Fibroblast of lung (primary cell): ENCODE measurements around the gene MPHOSPH6.

Experiments
- EZH2 ChIP-seq: IDR thresholded peaks from 2 replicates; pipeline ENCODE4 v1.5.1; 2012; ENCODE audit warnings: low read length, control low read depth, mild to moderate bottlenecking; ENCODE audit errors: missing control alignments
- TF ChIP-seq, protein P1 (sequence below), 2 donors: IDR thresholded peaks in 1 of 2; conservative IDR thresholded peaks in 1 of 2; 1 replicate in 1 of 2; 2 replicates in 1 of 2; pipeline ENCODE4 v1.5.1; 2011 to 2012; ENCODE audit warnings: low read length in 2 of 2, control low read depth in 1 of 2, inconsistent platforms in 1 of 2, low read depth in 1 of 2, mild to moderate bottlenecking in 1 of 2

- no peak for TF ChIP-seq EZH2
- TF ChIP-seq, protein P1, sequence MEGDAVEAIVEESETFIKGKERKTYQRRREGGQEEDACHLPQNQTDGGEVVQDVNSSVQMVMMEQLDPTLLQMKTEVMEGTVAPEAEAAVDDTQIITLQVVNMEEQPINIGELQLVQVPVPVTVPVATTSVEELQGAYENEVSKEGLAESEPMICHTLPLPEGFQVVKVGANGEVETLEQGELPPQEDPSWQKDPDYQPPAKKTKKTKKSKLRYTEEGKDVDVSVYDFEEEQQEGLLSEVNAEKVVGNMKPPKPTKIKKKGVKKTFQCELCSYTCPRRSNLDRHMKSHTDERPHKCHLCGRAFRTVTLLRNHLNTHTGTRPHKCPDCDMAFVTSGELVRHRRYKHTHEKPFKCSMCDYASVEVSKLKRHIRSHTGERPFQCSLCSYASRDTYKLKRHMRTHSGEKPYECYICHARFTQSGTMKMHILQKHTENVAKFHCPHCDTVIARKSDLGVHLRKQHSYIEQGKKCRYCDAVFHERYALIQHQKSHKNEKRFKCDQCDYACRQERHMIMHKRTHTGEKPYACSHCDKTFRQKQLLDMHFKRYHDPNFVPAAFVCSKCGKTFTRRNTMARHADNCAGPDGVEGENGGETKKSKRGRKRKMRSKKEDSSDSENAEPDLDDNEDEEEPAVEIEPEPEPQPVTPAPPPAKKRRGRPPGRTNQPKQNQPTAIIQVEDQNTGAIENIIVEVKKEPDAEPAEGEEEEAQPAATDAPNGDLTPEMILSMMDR (conservative IDR thresholded peaks at IDR 0.05 in 1 of 2, IDR thresholded peaks at IDR 0.05 in 1 of 2; ENCODE audit: low read depth in 1 of 2, low read length in 2 of 2), result no peak
These were observed 33.2 kb upstream of the MPHOSPH6 start for GRCh38 chr16:82203198-82203597.
